IMR-90 (cell line): Measurements from ENCODE around the gene TUBA1A. TPM values are rescaled to one million over a fixed set of nuclear protein-coding genes. Genes with fewer than 3 reads are reported as not detected.
"Not testable (repeated sequence)": the region's sequence is repeated elsewhere in the genome, so short reads cannot be mapped to it uniquely, and the experiment has no call there.

Experiments used
- ATAC-seq: fragments of 200-7000 bp; cut with Tn5 transposase; 2 replicates; pipeline ENCODE4 v1.9.1; 2020; ENCODE audit warnings: low read depth, mild to moderate bottlenecking, moderate library complexity
- BruUV-seq: library from RNA; stranded (reverse); fragments of 400-500 nt; replicated peaks from 2 replicates; lab custom pipeline; 2021; lab: Mats Ljungman, UMichigan
- CTCF ChIA-PET: fragments of 300-600 bp; formaldehyde crosslinking; extraction: SDS; loops from one replicate; lab custom pipeline; 2021; ENCODE audit warnings: antibody characterized with exemption; lab: Yijun Ruan, JAX
- POLR2A ChIA-PET: fragments of 300-600 bp; sonication (Branson Sonifier 250); formaldehyde crosslinking; loops from one replicate; lab custom pipeline; 2022; ENCODE audit warnings: antibody characterized with exemption; ENCODE audit not compliant: unreplicated experiment; lab: Charles Lee
- DNase-seq: peaks from one replicate; pipeline ENCODE4 v3.0.0; 2013
- H2AFZ ChIP-seq: replicated peaks from 2 replicates; pipeline ENCODE3; 2013; ENCODE audit warnings: low read length, mild to moderate bottlenecking; ENCODE audit not compliant: poor library complexity
- H2AK5ac ChIP-seq: 2 replicates; pipeline ENCODE4 v1.6.1; 2013; ENCODE audit warnings: low read depth, low read length, inconsistent platforms
- H2AK9ac ChIP-seq: replicated peaks from 2 replicates; pipeline ENCODE3; 2013; ENCODE audit warnings: mild to moderate bottlenecking, low read depth, low read length, moderate library complexity; ENCODE audit not compliant: poor library complexity
- H2BK120ac ChIP-seq: 2 replicates; pipeline ENCODE4 v1.6.1; 2013; ENCODE audit warnings: low read depth, low read length, inconsistent platforms
- H2BK15ac ChIP-seq: 3 replicates; pipeline ENCODE4 v1.6.1; 2013; ENCODE audit warnings: low read depth, low read length, inconsistent platforms
- H2BK20ac ChIP-seq: 2 replicates; pipeline ENCODE4 v1.6.1; 2013; ENCODE audit warnings: low read depth, mild to moderate bottlenecking, inconsistent platforms, low read length, moderate library complexity
- H2BK5ac ChIP-seq: 2 replicates; pipeline ENCODE4 v1.6.1; 2013; ENCODE audit warnings: mild to moderate bottlenecking, low read depth, low read length, inconsistent platforms; ENCODE audit not compliant: poor library complexity, severe bottlenecking
- H3K14ac ChIP-seq: replicated peaks from 2 replicates; pipeline ENCODE4 v1.6.1; 2013; ENCODE audit warnings: low read depth, low read length, inconsistent platforms
- H3K18ac ChIP-seq: 2 replicates; pipeline ENCODE4 v1.6.1; 2013; ENCODE audit warnings: low read depth, low read length, control low read depth
- H3K23ac ChIP-seq: 2 replicates; pipeline ENCODE4 v1.6.1; 2013; ENCODE audit warnings: low read depth, low read length, inconsistent platforms
- H3K27ac ChIP-seq: 2 replicates; pipeline ENCODE4 v1.5.1; 2013; ENCODE audit warnings: mild to moderate bottlenecking, control low read depth, low read length; ENCODE audit not compliant: insufficient read depth
- H3K27me3 ChIP-seq: 2 replicates; pipeline ENCODE4 v1.6.1; 2013; ENCODE audit warnings: low read length; ENCODE audit not compliant: control insufficient read depth, insufficient read depth
- H3K36me3 ChIP-seq: 2 replicates; pipeline ENCODE4 v1.6.1; 2013; ENCODE audit warnings: low read length, mixed read lengths; ENCODE audit not compliant: control insufficient read depth, insufficient read depth
- H3K4ac ChIP-seq: 2 replicates; pipeline ENCODE4 v1.6.1; 2013; ENCODE audit warnings: low read depth, low read length, inconsistent platforms
- H3K4me1 ChIP-seq: 2 replicates; pipeline ENCODE4 v1.6.1; 2013; ENCODE audit warnings: low read length, mixed read lengths; ENCODE audit not compliant: control insufficient read depth, insufficient read depth
- H3K4me2 ChIP-seq: 2 replicates; pipeline ENCODE4 v1.6.1; 2013; ENCODE audit warnings: low read depth, mild to moderate bottlenecking, control low read depth, low read length, moderate library complexity
- H3K4me3 ChIP-seq: 2 replicates; pipeline ENCODE4 v1.5.1; 2013; ENCODE audit warnings: low read depth, mild to moderate bottlenecking, control low read depth, low read length, moderate library complexity; ENCODE audit not compliant: insufficient read depth
- H3K56ac ChIP-seq: 2 replicates; pipeline ENCODE4 v1.6.1; 2013; ENCODE audit warnings: low read length, inconsistent platforms; ENCODE audit not compliant: insufficient read depth; ENCODE audit errors: extremely low read depth
- H3K79me1 ChIP-seq, 2 experiments: 2 replicates each; pipeline ENCODE4 v1.6.1; 2013; ENCODE audit warnings: low read length in 2 of 2, inconsistent platforms in 1 of 2, low read depth in 1 of 2
- H3K9ac ChIP-seq: 2 replicates; pipeline ENCODE4 v1.6.1; 2013; ENCODE audit warnings: low read depth, low read length, control low read depth
- H3K9me1 ChIP-seq: 2 replicates; pipeline ENCODE4 v1.6.1; 2013; ENCODE audit warnings: low read length, inconsistent platforms; ENCODE audit not compliant: insufficient read depth
- H3K9me3 ChIP-seq: 2 replicates; pipeline ENCODE4 v1.6.1; 2013; ENCODE audit warnings: low read length; ENCODE audit not compliant: control insufficient read depth, insufficient read depth
- H4K20me1 ChIP-seq: 2 replicates; pipeline ENCODE4 v1.6.1; 2013; ENCODE audit warnings: low read length, inconsistent platforms; ENCODE audit not compliant: insufficient read depth
- H4K5ac ChIP-seq: 2 replicates; pipeline ENCODE4 v1.6.1; 2013; ENCODE audit warnings: mild to moderate bottlenecking, low read depth, low read length, control low read depth
- H4K8ac ChIP-seq, 2 experiments: 2 replicates each; pipeline ENCODE4 v1.6.1; 2013; ENCODE audit warnings: low read depth in 2 of 2, low read length in 2 of 2, control low read depth in 1 of 2, inconsistent platforms in 1 of 2
- H4K91ac ChIP-seq: 2 replicates; pipeline ENCODE4 v1.6.1; 2013; ENCODE audit warnings: low read depth, low read length, inconsistent platforms; ENCODE audit not compliant: insufficient read depth
- WGBS, 2 experiments: methylation state at CpG; one replicate each; pipeline versions ENCODE4 v1.1.5 to v1.1.7; 2013; ENCODE audit warnings: missing lambda C conversion rate in 2 of 2; ENCODE audit not compliant: insufficient read length in 1 of 2; ENCODE audit errors: extremely low coverage in 2 of 2; 5-methylcytosine and 5-hydroxymethylcytosine counted together
- dilution Hi-C: fragments of 300-500 bp; cut with HindIII; formaldehyde crosslinking; loops from one replicate; pipeline ENCODE4 v1.14.3; 2018; ENCODE audit warnings: low sequenced_read_pairs; ENCODE audit not compliant: unreplicated experiment
- in situ Hi-C: fragments of 300-500 bp; cut with MboI; formaldehyde crosslinking; loops from 3 replicates; pipeline ENCODE4 v1.14.3; 2019; ENCODE audit warnings: low sequenced_read_pairs, inconsistent platforms, mixed read lengths
- intact Hi-C: fragments of 100-400 bp; cut with micrococcal nuclease; formaldehyde crosslinking; loops from 2 replicates; pipeline ENCODE4 v1.10.0; 2022
- polyA plus RNA-seq, 3 experiments: library from polyadenylated mRNA; depleted of rRNA; stranded (reverse); fragments of >200 nt; gene quantifications; 2 replicates each; pipeline ENCODE4 v1.2.3, GENCODE V29; 2012; ENCODE audit warnings: low replicate concordance in 1 of 3
- total RNA-seq: library from RNA; depleted of rRNA; stranded (reverse); fragments of >200 nt; gene quantifications from 2 replicates; pipeline ENCODE4 v1.2.3, GENCODE V29; 2012

Gene TUBA1A
- total and polyA plus RNA-seq, 2 of the 4 experiments (the other 2 are of a cell fraction): 2,105 to 2,832 TPM

GRCh38 chr12:49184697-49185096 is 4.2 kb downstream of the TUBA1A start:
- H3K14ac ChIP-seq, H3K4me2 ChIP-seq, DNase-seq, H3K4ac ChIP-seq, H4K8ac ChIP-seq, H2AK5ac ChIP-seq, H3K56ac ChIP-seq, H3K9ac ChIP-seq, BruUV-seq, H4K5ac ChIP-seq, POLR2A ChIA-PET, H2AFZ ChIP-seq, H3K27ac ChIP-seq, H3K4me3 ChIP-seq, H2BK15ac ChIP-seq, H2BK120ac ChIP-seq, H3K27me3 ChIP-seq, H2BK20ac ChIP-seq, ATAC-seq, H3K23ac ChIP-seq, H4K91ac ChIP-seq, H3K18ac ChIP-seq, dilution Hi-C loops, H2BK5ac ChIP-seq, H3K9me3 ChIP-seq, H3K4me1 ChIP-seq, H3K9me1 ChIP-seq, H2AK9ac ChIP-seq: not testable (repeated sequence)
- intact Hi-C loops: loop anchor here (10.0 kb wide), 1 partner anchor 100 kb away; no protein-coding TSS in a partner anchor
- peaks cover 43% of the 10 kb centered on the region for H4K20me1 ChIP-seq
- CTCF ChIA-PET: interaction anchor here (0.6 kb wide), 1 partner anchor 51 kb away, joined by 4 read pairs; no protein-coding TSS in a partner anchor
- peaks cover 0 to 26% of the 10 kb centered on the region in 2 experiments; a peak in 2 of 4 replicates for H3K79me1 ChIP-seq
- in situ Hi-C loops: loop anchor here (10.0 kb wide), 2 partner anchors 50 kb away; partner anchors contain the start of gene TUBA1B
- H3K36me3 ChIP-seq: peaks cover 31% of the 10 kb centered on the region
- WGBS, 2 experiments: 100% methylated on average over 1 of the region's 1 CpG; no CpG with 5 or more reads in 1 of the 2 experiments

GRCh38 chr12:49183214-49183950 is 5.5 kb downstream of the TUBA1A start:
- H2AK5ac ChIP-seq, H2BK20ac ChIP-seq, H3K9me1 ChIP-seq, dilution Hi-C loops, H3K4me2 ChIP-seq, H4K8ac ChIP-seq, H2BK15ac ChIP-seq, H2AFZ ChIP-seq, H4K91ac ChIP-seq, H3K14ac ChIP-seq, H3K23ac ChIP-seq, H2BK5ac ChIP-seq, H3K9ac ChIP-seq, BruUV-seq, CTCF ChIA-PET, H3K18ac ChIP-seq, H3K27ac ChIP-seq, ATAC-seq, H3K4me1 ChIP-seq, H3K27me3 ChIP-seq, H3K56ac ChIP-seq, H4K5ac ChIP-seq, H2BK120ac ChIP-seq, H3K9me3 ChIP-seq, H3K4me3 ChIP-seq, H2AK9ac ChIP-seq, H3K4ac ChIP-seq: not testable (repeated sequence)
- Histone ChIP-seq H4K20me1 (peaks cover 43% of the 10 kb centered on the region), H3K36me3 (peaks cover 31% of the 10 kb centered on the region), H3K79me1 (peaks cover 0 to 26% of the 10 kb centered on the region in 2 experiments; a peak in 2 of 4 replicates)
- peak; percentile 11 for DNase-seq
- 93% methylated on average over 7 of the region's 15 CpGs; no CpG with 5 or more reads in 1 of the 2 experiments for WGBS, 2 experiments
- intact Hi-C loops (loop anchor here (10.0 kb wide), 1 partner anchor 99 kb away; no protein-coding TSS in a partner anchor), in situ Hi-C loops (loop anchor here (10.0 kb wide), 2 partner anchors 49 to 51 kb away; partner anchors contain the start of gene TUBA1B)
- POLR2A ChIA-PET: interaction anchor here (0.6 to 0.9 kb wide), 2 partner anchors 9 to 42 kb away, joined by 3 to 9 read pairs; no protein-coding TSS in a partner anchor
